Astrocyte (in vitro differentiated cells and primary cell): ENCODE data around the gene ADGRG2.

Experiments
- EZH2 ChIP-seq: IDR thresholded peaks from 2 replicates; pipeline ENCODE4 v1.6.1; 2012; ENCODE audit warnings: mild to moderate bottlenecking, low read length, inconsistent platforms; ENCODE audit not compliant: insufficient read depth
- TF ChIP-seq, protein P1 (sequence below): IDR thresholded peaks from 2 replicates; pipeline ENCODE4 v1.5.1; 2011; ENCODE audit warnings: low read depth, mild to moderate bottlenecking, inconsistent platforms, low read length, moderate library complexity; ENCODE audit not compliant: insufficient read depth

DNA sequence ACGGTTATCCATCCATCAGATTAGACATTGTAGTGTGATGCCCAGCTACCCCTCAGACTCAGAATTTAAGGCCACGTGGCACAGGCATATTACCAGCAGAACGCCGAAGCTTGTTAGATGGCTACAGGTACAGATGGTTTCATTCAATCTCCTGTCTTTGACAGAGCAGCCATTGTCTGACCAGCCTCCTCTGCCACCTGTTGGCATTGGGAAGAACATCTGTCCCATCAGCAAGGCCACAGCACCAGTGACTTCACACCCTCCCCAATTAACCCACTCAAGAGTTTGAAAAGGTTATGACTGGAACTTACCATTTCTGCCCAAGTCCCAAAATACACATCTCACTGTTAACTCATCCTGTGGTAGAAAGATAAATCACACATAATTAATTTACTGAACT lies 116.4 kb downstream of the ADGRG2 start:
- TF ChIP-seq, protein P1, sequence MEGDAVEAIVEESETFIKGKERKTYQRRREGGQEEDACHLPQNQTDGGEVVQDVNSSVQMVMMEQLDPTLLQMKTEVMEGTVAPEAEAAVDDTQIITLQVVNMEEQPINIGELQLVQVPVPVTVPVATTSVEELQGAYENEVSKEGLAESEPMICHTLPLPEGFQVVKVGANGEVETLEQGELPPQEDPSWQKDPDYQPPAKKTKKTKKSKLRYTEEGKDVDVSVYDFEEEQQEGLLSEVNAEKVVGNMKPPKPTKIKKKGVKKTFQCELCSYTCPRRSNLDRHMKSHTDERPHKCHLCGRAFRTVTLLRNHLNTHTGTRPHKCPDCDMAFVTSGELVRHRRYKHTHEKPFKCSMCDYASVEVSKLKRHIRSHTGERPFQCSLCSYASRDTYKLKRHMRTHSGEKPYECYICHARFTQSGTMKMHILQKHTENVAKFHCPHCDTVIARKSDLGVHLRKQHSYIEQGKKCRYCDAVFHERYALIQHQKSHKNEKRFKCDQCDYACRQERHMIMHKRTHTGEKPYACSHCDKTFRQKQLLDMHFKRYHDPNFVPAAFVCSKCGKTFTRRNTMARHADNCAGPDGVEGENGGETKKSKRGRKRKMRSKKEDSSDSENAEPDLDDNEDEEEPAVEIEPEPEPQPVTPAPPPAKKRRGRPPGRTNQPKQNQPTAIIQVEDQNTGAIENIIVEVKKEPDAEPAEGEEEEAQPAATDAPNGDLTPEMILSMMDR: no peak
- no peak for TF ChIP-seq EZH2
